Tibial nerve (tissue), 4 donors: ENCODE data around the gene THSD7B. TPM values are rescaled to one million over a fixed set of nuclear protein-coding genes. Genes with fewer than 3 reads are reported as not detected.

Source experiments
- DNase-seq, 2 donors: peaks; one replicate each; pipeline ENCODE4 v3.0.0-alpha.2; 2019; ENCODE audit warnings: low spot score in 2 of 2
- H3K27ac ChIP-seq, 4 donors: fragments of 200-600 bp; sonication (generic) in 3 of 4; one replicate each; pipeline ENCODE4 v1.5.1; 2017 to 2019; ENCODE audit warnings: mild to moderate bottlenecking in 1 of 4
- H3K27me3 ChIP-seq, 2 donors: fragments of 200-600 bp; sonication (generic) in 1 of 2; one replicate each; pipeline versions ENCODE4 v1.5.1 to v1.6.0; 2017 to 2019
- H3K36me3 ChIP-seq, 3 donors: fragments of 200-600 bp; sonication (generic); one replicate each; pipeline ENCODE4 v1.5.1; 2018 to 2019
- H3K4me1 ChIP-seq, 4 donors: fragments of 200-600 bp; sonication (generic) in 3 of 4; one replicate each; pipeline ENCODE4 v1.5.1; 2017 to 2019
- H3K4me3 ChIP-seq, 4 donors: fragments of 200-600 bp; sonication (generic) in 3 of 4; one replicate each; pipeline ENCODE4 v1.5.1; 2017 to 2019; ENCODE audit warnings: mild to moderate bottlenecking in 1 of 4, moderate library complexity in 1 of 4
- H3K9me3 ChIP-seq, 4 donors: fragments of 200-600 bp; sonication (generic) in 3 of 4; one replicate each; pipeline ENCODE4 v1.5.1; 2017 to 2019
- CTCF ChIP-seq, 5 experiments: fragments of 200-600 bp in 3 of 5; fragments of 450-650 bp in 2 of 5; sonication (generic) in 3 of 5; IDR thresholded peaks; one replicate each; pipeline ENCODE4 v1.5.1; 2016 to 2019; ENCODE audit warnings: antibody characterized with exemption in 5 of 5, mild to moderate bottlenecking in 3 of 5, moderate library complexity in 2 of 5
- EP300 ChIP-seq, 2 donors: sonication (generic); formaldehyde crosslinking; IDR thresholded peaks; one replicate each; pipeline ENCODE4 v1.6.1; 2017; ENCODE audit warnings: antibody characterized with exemption in 2 of 2, mild to moderate bottlenecking in 1 of 2
- POLR2A ChIP-seq, 2 donors: fragments of 450-650 bp; IDR thresholded peaks; one replicate each; pipeline ENCODE4 v1.6.1; 2017; ENCODE audit warnings: antibody characterized with exemption in 2 of 2, mild to moderate bottlenecking in 2 of 2, moderate library complexity in 2 of 2
- WGBS, 2 donors: methylation state at CpG; one replicate each; pipeline ENCODE4 v1.1.5; 2018; 5-methylcytosine and 5-hydroxymethylcytosine counted together
- total RNA-seq, 4 donors: library from RNA; depleted of rRNA; stranded (reverse); fragments of >200 nt; gene quantifications; one replicate each; pipeline ENCODE4 v1.1.0, GENCODE V29; 2016

THSD7B gene
- total RNA-seq, 4 donors from 2014 or later = 1.5 to 13.8 (median 6.7) TPM

- Histone ChIP-seq H3K27me3 (no peaks in the 10 kb centered on the region), H3K4me3 (no peak overlapping the region), H3K4me1 (no peaks in the 10 kb centered on the region), H3K27ac (no peak overlapping the region), H3K9me3 (no peaks in the 10 kb centered on the region), H3K36me3 (no peaks in the 10 kb centered on the region)
- WGBS, 2 donors = 67 to 81% methylated on average over 2 of the region's 2 CpGs
- TF ChIP-seq POLR2A (IDR thresholded peaks at IDR 0.05) (no peak), EP300 (IDR thresholded peaks at IDR 0.05) (no peak), CTCF (IDR thresholded peaks at IDR 0.05) (no peak)
- DNase-seq = no peak
Measured at GRCh38 chr2:137000811-137001210, 235.5 kb downstream of the THSD7B start.

- no peaks in the 10 kb centered on the region for H3K27me3 ChIP-seq
- no peak for TF ChIP-seq POLR2A (IDR thresholded peaks at IDR 0.05)
- no peak for TF ChIP-seq CTCF (IDR thresholded peaks at IDR 0.05)
- no peak for TF ChIP-seq EP300 (IDR thresholded peaks at IDR 0.05)
- no peaks in the 10 kb centered on the region for H3K4me1 ChIP-seq
- no peaks in the 10 kb centered on the region for H3K36me3 ChIP-seq
- H3K27ac ChIP-seq = no peak overlapping the region
- 62 to 75% methylated on average over 1 of the region's 1 CpG for WGBS, 2 donors
- H3K9me3 ChIP-seq = no peaks in the 10 kb centered on the region
- no peak for DNase-seq
- no peak overlapping the region for H3K4me3 ChIP-seq
Measured at GRCh38 chr2:137002896-137003295, 237.6 kb downstream of the THSD7B start.

GRCh38 chr2:137005210-137005609 lies 239.9 kb downstream of the THSD7B start:
- no peaks in the 10 kb centered on the region for H3K36me3 ChIP-seq
- no peaks in the 10 kb centered on the region for H3K4me1 ChIP-seq
- H3K4me3 ChIP-seq = no peak overlapping the region
- TF ChIP-seq CTCF (IDR thresholded peaks at IDR 0.05) = no peak
- TF ChIP-seq POLR2A (IDR thresholded peaks at IDR 0.05) = no peak
- no peak for TF ChIP-seq EP300 (IDR thresholded peaks at IDR 0.05)
- 69 to 76% methylated on average over 2 of the region's 2 CpGs for WGBS, 2 donors
- no peak for DNase-seq
- H3K9me3 ChIP-seq = no peaks in the 10 kb centered on the region
- H3K27ac ChIP-seq = no peak overlapping the region
- no peaks in the 10 kb centered on the region for H3K27me3 ChIP-seq

GRCh38 chr2:137007938-137008337 lies 242.6 kb downstream of the THSD7B start:
- TF ChIP-seq EP300 (IDR thresholded peaks at IDR 0.05) (no peak), CTCF (IDR thresholded peaks at IDR 0.05) (no peak), POLR2A (IDR thresholded peaks at IDR 0.05) (no peak)

GRCh38 chr2:137009953-137010352 lies 244.6 kb downstream of the THSD7B start:
- H3K9me3 ChIP-seq = no peaks in the 10 kb centered on the region
- no peak for DNase-seq
- no peak overlapping the region for H3K4me3 ChIP-seq
- H3K27me3 ChIP-seq = no peaks in the 10 kb centered on the region
- no peak overlapping the region for H3K27ac ChIP-seq
- 78 to 83% methylated on average over 2 of the region's 2 CpGs for WGBS, 2 donors
- TF ChIP-seq CTCF (IDR thresholded peaks at IDR 0.05) = no peak
- TF ChIP-seq POLR2A (IDR thresholded peaks at IDR 0.05) = no peak
- TF ChIP-seq EP300 (IDR thresholded peaks at IDR 0.05) = no peak
- no peaks in the 10 kb centered on the region for H3K4me1 ChIP-seq
- no peaks in the 10 kb centered on the region for H3K36me3 ChIP-seq

More at GRCh38 chr2:137007938-137008337, 242.6 kb downstream of the THSD7B start:
- H3K27me3 ChIP-seq = no peaks in the 10 kb centered on the region
- no peak overlapping the region for H3K4me3 ChIP-seq
- no peaks in the 10 kb centered on the region for H3K9me3 ChIP-seq
- no peaks in the 10 kb centered on the region for H3K4me1 ChIP-seq
- no peak for DNase-seq
- H3K36me3 ChIP-seq = no peaks in the 10 kb centered on the region
- no peak overlapping the region for H3K27ac ChIP-seq
